Neural cell (in vitro differentiated cells): ENCODE data around the gene OOEP. TPM values are rescaled to one million over a fixed set of nuclear protein-coding genes. Genes with fewer than 3 reads are reported as not detected.

Experiments used
- H2AFZ ChIP-seq: fragments of 200-600, 300-800 bp; sonication (generic), shearing (Covaris generic); 2 replicates; pipeline ENCODE4 v1.6.0; 2014; ENCODE audit warnings: low read depth, mild to moderate bottlenecking, antibody characterized with exemption, low read length, moderate library complexity
- H3F3A ChIP-seq: fragments of 200-600 bp; shearing (Covaris generic); 2 replicates; pipeline ENCODE4 v1.6.1; 2016; ENCODE audit warnings: mild to moderate bottlenecking, moderate library complexity, mixed read lengths, antibody characterized with exemption, low read length; ENCODE audit not compliant: insufficient read depth, poor library complexity, severe bottlenecking
- H3K27ac ChIP-seq: fragments of 200-600, 300-800 bp; sonication (generic), shearing (Covaris generic); 2 replicates; pipeline ENCODE4 v1.5.1; 2014; ENCODE audit warnings: mild to moderate bottlenecking, low read length, moderate library complexity
- H3K27me3 ChIP-seq: fragments of 300-800, 200-600 bp; sonication (generic), shearing (Covaris generic); 2 replicates; pipeline ENCODE4 v1.6.0; 2014; ENCODE audit warnings: mild to moderate bottlenecking, low read depth, low read length, moderate library complexity; ENCODE audit not compliant: insufficient read depth
- H3K36me3 ChIP-seq: fragments of 300-800, 200-600 bp; sonication (generic), shearing (Covaris generic); 2 replicates; pipeline ENCODE4 v1.5.1; 2014; ENCODE audit warnings: mild to moderate bottlenecking, antibody characterized with exemption, low read length, moderate library complexity; ENCODE audit not compliant: insufficient read depth
- H3K4me2 ChIP-seq: fragments of 300-800, 200-600 bp; sonication (generic), shearing (Covaris generic); 2 replicates; pipeline ENCODE4 v1.6.0; 2014; ENCODE audit warnings: mild to moderate bottlenecking, low read length
- H3K4me3 ChIP-seq: fragments of 300-800, 200-600 bp; sonication (generic), shearing (Covaris generic); 2 replicates; pipeline ENCODE4 v1.5.1; 2014; ENCODE audit warnings: mild to moderate bottlenecking, low read length, moderate library complexity
- H3K79me2 ChIP-seq: fragments of 200-600 bp; shearing (Covaris generic); replicated peaks from 2 replicates; pipeline ENCODE4 v1.6.0; 2014; ENCODE audit warnings: mild to moderate bottlenecking, low read length, moderate library complexity; ENCODE audit not compliant: insufficient read depth
- H3K9ac ChIP-seq: fragments of 300-800, 200-600 bp; sonication (generic), shearing (Covaris generic); 2 replicates; pipeline ENCODE4 v1.6.1; 2016; ENCODE audit warnings: mild to moderate bottlenecking, low read length, mixed read lengths
- H3K9me2 ChIP-seq: fragments of 200-600 bp; shearing (Covaris generic); 2 replicates; pipeline ENCODE4 v1.6.1; 2016; ENCODE audit warnings: mild to moderate bottlenecking, low read length, mixed read lengths; ENCODE audit not compliant: insufficient read depth
- H3K9me3 ChIP-seq: fragments of 200-600, 300-800 bp; sonication (generic), shearing (Covaris generic); 2 replicates; pipeline ENCODE4 v1.6.1; 2016; ENCODE audit warnings: mild to moderate bottlenecking, mixed run types, low read length, moderate library complexity, mixed read lengths
- H4K20me1 ChIP-seq: fragments of 200-600 bp; shearing (Covaris generic); 2 replicates; pipeline ENCODE4 v1.6.1; 2016; ENCODE audit warnings: mild to moderate bottlenecking, mixed run types; ENCODE audit not compliant: insufficient read depth
- EP300 ChIP-seq: fragments of 450-650 bp; conservative IDR thresholded peaks from 2 replicates; pipeline ENCODE4 v1.6.1; 2014; ENCODE audit warnings: antibody characterized with exemption, mild to moderate bottlenecking, moderate library complexity; ENCODE audit not compliant: poor library complexity, severe bottlenecking
- EZH2 ChIP-seq: fragments of 200-600, 300-800 bp; shearing (Covaris generic), sonication (generic); IDR thresholded peaks from 2 replicates; pipeline ENCODE4 v1.6.1; 2014; ENCODE audit warnings: antibody characterized with exemption, low read length, borderline replicate concordance, mild to moderate bottlenecking; ENCODE audit not compliant: insufficient read depth, poor library complexity, severe bottlenecking
- MXI1 ChIP-seq: fragments of 450-650 bp; conservative IDR thresholded peaks from 2 replicates; pipeline ENCODE4 v1.6.1; 2014; ENCODE audit warnings: antibody characterized with exemption, mild to moderate bottlenecking; ENCODE audit not compliant: poor library complexity, severe bottlenecking
- POLR2AphosphoS5 ChIP-seq: IDR thresholded peaks from 2 replicates; pipeline ENCODE4 v1.6.1; 2012
- RAD21 ChIP-seq: fragments of 450-650 bp; conservative IDR thresholded peaks from 2 replicates; pipeline ENCODE4 v1.6.1; 2014; ENCODE audit warnings: antibody characterized with exemption, mild to moderate bottlenecking, moderate library complexity
- SMC3 ChIP-seq: fragments of 450-650 bp; conservative IDR thresholded peaks from 2 replicates; pipeline ENCODE4 v1.6.1; 2014; ENCODE audit warnings: antibody characterized with exemption, mild to moderate bottlenecking, moderate library complexity; ENCODE audit not compliant: poor library complexity
- TAF1 ChIP-seq: IDR thresholded peaks from 2 replicates; pipeline ENCODE4 v1.6.1; 2012; ENCODE audit warnings: low read depth
- polyA plus RNA-seq: library from polyadenylated mRNA; depleted of rRNA; stranded (reverse); fragments of >200 nt; gene quantifications from 2 replicates; pipeline ENCODE4 v1.2.3, GENCODE V29; 2014
- TF ChIP-seq, protein P1 (sequence below): IDR thresholded peaks from 2 replicates; pipeline ENCODE4 v1.6.1; 2012; ENCODE audit warnings: borderline replicate concordance
- TF ChIP-seq, protein P2 (sequence below): fragments of 450-650 bp; IDR thresholded peaks from 2 replicates; pipeline ENCODE4 v1.5.1; 2014; ENCODE audit warnings: antibody characterized with exemption, mild to moderate bottlenecking, moderate library complexity; ENCODE audit not compliant: poor library complexity, severe bottlenecking

Gene OOEP
- polyA plus RNA-seq, 1 donor from 2014 or later: not detected

DNA sequence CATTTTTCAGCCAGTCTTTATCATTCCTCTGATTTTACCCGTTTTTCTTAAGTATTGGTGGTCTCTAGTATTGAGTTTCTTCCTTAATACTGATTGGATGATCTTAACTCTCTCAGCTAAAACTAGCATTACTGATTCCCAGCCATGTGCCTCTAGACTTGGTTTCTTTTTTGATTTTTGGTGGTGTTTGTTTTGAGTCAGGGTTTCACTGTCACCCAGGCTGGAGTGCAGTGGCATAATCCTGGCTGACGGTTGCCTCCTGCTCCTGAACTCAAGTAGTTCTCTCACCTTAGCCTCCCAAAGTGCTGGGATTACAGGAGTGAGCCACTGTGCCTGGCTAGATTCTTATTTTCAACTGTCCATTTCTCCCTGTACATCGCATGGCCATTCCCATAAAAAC, 40.5 kb downstream of the OOEP start:
- Histone ChIP-seq H3F3A (no peaks in the 10 kb centered on the region), H3K79me2 (no peaks in the 10 kb centered on the region), H3K4me2 (no peak overlapping the region), H3K27ac (no peak overlapping the region), H3K9me2 (no peaks in the 10 kb centered on the region), H3K9ac (no peak overlapping the region), H3K27me3 (no peaks in the 10 kb centered on the region), H2AFZ (no peak overlapping the region), H3K36me3 (no peaks in the 10 kb centered on the region), H4K20me1 (no peaks in the 10 kb centered on the region), H3K4me3 (no peak overlapping the region), H3K9me3 (no peaks in the 10 kb centered on the region)
- TF ChIP-seq, protein P1, sequence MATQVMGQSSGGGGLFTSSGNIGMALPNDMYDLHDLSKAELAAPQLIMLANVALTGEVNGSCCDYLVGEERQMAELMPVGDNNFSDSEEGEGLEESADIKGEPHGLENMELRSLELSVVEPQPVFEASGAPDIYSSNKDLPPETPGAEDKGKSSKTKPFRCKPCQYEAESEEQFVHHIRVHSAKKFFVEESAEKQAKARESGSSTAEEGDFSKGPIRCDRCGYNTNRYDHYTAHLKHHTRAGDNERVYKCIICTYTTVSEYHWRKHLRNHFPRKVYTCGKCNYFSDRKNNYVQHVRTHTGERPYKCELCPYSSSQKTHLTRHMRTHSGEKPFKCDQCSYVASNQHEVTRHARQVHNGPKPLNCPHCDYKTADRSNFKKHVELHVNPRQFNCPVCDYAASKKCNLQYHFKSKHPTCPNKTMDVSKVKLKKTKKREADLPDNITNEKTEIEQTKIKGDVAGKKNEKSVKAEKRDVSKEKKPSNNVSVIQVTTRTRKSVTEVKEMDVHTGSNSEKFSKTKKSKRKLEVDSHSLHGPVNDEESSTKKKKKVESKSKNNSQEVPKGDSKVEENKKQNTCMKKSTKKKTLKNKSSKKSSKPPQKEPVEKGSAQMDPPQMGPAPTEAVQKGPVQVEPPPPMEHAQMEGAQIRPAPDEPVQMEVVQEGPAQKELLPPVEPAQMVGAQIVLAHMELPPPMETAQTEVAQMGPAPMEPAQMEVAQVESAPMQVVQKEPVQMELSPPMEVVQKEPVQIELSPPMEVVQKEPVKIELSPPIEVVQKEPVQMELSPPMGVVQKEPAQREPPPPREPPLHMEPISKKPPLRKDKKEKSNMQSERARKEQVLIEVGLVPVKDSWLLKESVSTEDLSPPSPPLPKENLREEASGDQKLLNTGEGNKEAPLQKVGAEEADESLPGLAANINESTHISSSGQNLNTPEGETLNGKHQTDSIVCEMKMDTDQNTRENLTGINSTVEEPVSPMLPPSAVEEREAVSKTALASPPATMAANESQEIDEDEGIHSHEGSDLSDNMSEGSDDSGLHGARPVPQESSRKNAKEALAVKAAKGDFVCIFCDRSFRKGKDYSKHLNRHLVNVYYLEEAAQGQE: no peak
- TF ChIP-seq, protein P2, sequence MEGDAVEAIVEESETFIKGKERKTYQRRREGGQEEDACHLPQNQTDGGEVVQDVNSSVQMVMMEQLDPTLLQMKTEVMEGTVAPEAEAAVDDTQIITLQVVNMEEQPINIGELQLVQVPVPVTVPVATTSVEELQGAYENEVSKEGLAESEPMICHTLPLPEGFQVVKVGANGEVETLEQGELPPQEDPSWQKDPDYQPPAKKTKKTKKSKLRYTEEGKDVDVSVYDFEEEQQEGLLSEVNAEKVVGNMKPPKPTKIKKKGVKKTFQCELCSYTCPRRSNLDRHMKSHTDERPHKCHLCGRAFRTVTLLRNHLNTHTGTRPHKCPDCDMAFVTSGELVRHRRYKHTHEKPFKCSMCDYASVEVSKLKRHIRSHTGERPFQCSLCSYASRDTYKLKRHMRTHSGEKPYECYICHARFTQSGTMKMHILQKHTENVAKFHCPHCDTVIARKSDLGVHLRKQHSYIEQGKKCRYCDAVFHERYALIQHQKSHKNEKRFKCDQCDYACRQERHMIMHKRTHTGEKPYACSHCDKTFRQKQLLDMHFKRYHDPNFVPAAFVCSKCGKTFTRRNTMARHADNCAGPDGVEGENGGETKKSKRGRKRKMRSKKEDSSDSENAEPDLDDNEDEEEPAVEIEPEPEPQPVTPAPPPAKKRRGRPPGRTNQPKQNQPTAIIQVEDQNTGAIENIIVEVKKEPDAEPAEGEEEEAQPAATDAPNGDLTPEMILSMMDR: no peak
- TF ChIP-seq MXI1: no peak
- TF ChIP-seq EZH2: no peak
- TF ChIP-seq POLR2AphosphoS5: no peak
- TF ChIP-seq TAF1: no peak

- Histone ChIP-seq H3K79me2 (no peaks in the 10 kb centered on the region), H3K27ac (no peak overlapping the region), H4K20me1 (no peaks in the 10 kb centered on the region), H3K9me3 (no peaks in the 10 kb centered on the region), H3K27me3 (no peaks in the 10 kb centered on the region), H3K4me3 (no peak overlapping the region), H3K9ac (no peak overlapping the region), H3F3A (no peaks in the 10 kb centered on the region), H2AFZ (no peak overlapping the region), H3K4me2 (no peak overlapping the region), H3K9me2 (no peaks in the 10 kb centered on the region), H3K36me3 (no peaks in the 10 kb centered on the region)
- no peak for TF ChIP-seq TAF1
- TF ChIP-seq RAD21: no peak
- TF ChIP-seq, protein P1: no peak
- no peak for TF ChIP-seq POLR2AphosphoS5
- TF ChIP-seq SMC3: no peak
- TF ChIP-seq EZH2: no peak
- TF ChIP-seq, protein P2: no peak
- no peak for TF ChIP-seq EP300
- no peak for TF ChIP-seq MXI1
Measured at GRCh38 chr6:73328790-73329189, 40.9 kb downstream of the OOEP start.
